H9 (cell line): ENCODE results near the gene PGK1. TPM values are rescaled to one million over a fixed set of nuclear protein-coding genes. Genes with fewer than 3 reads are reported as not detected.

Experiments used
- DNase-seq: peaks from one replicate; pipeline ENCODE4 v3.0.0-alpha.2; 2017
- H2AFZ ChIP-seq: one replicate; pipeline ENCODE4 v1.6.1; 2013; ENCODE audit warnings: mild to moderate bottlenecking, low read length, control low read depth, moderate library complexity
- H2AK5ac ChIP-seq: 2 replicates; pipeline ENCODE4 v1.6.1; 2013; ENCODE audit warnings: low read length, control low read depth, mixed read lengths; ENCODE audit not compliant: insufficient read length
- H2BK120ac ChIP-seq: one replicate; pipeline ENCODE4 v1.6.1; 2013; ENCODE audit warnings: low read depth, mild to moderate bottlenecking, low read length, control low read depth, inconsistent platforms; ENCODE audit not compliant: poor library complexity, severe bottlenecking
- H2BK12ac ChIP-seq: 2 replicates; pipeline ENCODE4 v1.6.1; 2013; ENCODE audit warnings: low read length, control low read depth, mixed read lengths, low read depth; ENCODE audit not compliant: insufficient read length
- H2BK15ac ChIP-seq: 2 replicates; pipeline ENCODE4 v1.6.1; 2013; ENCODE audit warnings: low read depth, low read length, control low read depth
- H2BK20ac ChIP-seq: one replicate; pipeline ENCODE4 v1.6.1; 2013; ENCODE audit warnings: low read depth, mild to moderate bottlenecking, low read length, control low read depth, inconsistent platforms; ENCODE audit not compliant: poor library complexity, severe bottlenecking
- H2BK5ac ChIP-seq: 2 replicates; pipeline ENCODE4 v1.6.1; 2013; ENCODE audit warnings: low read length, control low read depth, mixed read lengths; ENCODE audit not compliant: insufficient read length
- H3K14ac ChIP-seq: 2 replicates; pipeline ENCODE4 v1.6.1; 2013; ENCODE audit warnings: low read length, control low read depth; ENCODE audit not compliant: insufficient read depth
- H3K18ac ChIP-seq: 2 replicates; pipeline ENCODE4 v1.6.1; 2013; ENCODE audit warnings: low read depth, mild to moderate bottlenecking, mixed read lengths, low read length, control low read depth; ENCODE audit not compliant: insufficient read length
- H3K23ac ChIP-seq: 2 replicates; pipeline ENCODE4 v1.6.1; 2013; ENCODE audit warnings: low read length, control low read depth, mixed read lengths, low read depth; ENCODE audit not compliant: insufficient read length
- H3K23me2 ChIP-seq: 2 replicates; pipeline ENCODE4 v1.6.1; 2013; ENCODE audit warnings: low read depth, mild to moderate bottlenecking, mixed read lengths, low read length, control low read depth; ENCODE audit not compliant: insufficient read length, poor library complexity, severe bottlenecking
- H3K27ac ChIP-seq: 2 replicates; pipeline ENCODE4 v1.5.1; 2013; ENCODE audit warnings: low read length, control low read depth, mixed read lengths, low read depth; ENCODE audit not compliant: insufficient read length
- H3K27me3 ChIP-seq: 2 replicates; pipeline ENCODE4 v1.6.1; 2013; ENCODE audit warnings: low read length, control low read depth, inconsistent platforms; ENCODE audit not compliant: insufficient read depth
- H3K4ac ChIP-seq: 2 replicates; pipeline ENCODE4 v1.6.1; 2013; ENCODE audit warnings: low read depth, mild to moderate bottlenecking, control low read depth, inconsistent platforms, low read length, moderate library complexity
- H3K4me1 ChIP-seq: 2 replicates; pipeline ENCODE4 v1.6.1; 2013; ENCODE audit warnings: low read length, control low read depth, inconsistent platforms; ENCODE audit not compliant: insufficient read depth
- H3K4me2 ChIP-seq: 2 replicates; pipeline ENCODE4 v1.6.1; 2013; ENCODE audit warnings: low read length, control low read depth, mixed read lengths; ENCODE audit not compliant: insufficient read length, insufficient read depth
- H3K56ac ChIP-seq: 2 replicates; pipeline ENCODE4 v1.6.1; 2013; ENCODE audit warnings: low read depth, mild to moderate bottlenecking, mixed read lengths, low read length, control low read depth; ENCODE audit not compliant: insufficient read length
- H3K79me1 ChIP-seq: 2 replicates; pipeline ENCODE4 v1.6.1; 2013; ENCODE audit warnings: low read depth, mild to moderate bottlenecking, moderate library complexity, low read length, control low read depth, inconsistent platforms; ENCODE audit not compliant: insufficient read depth, poor library complexity, severe bottlenecking
- H3K79me2 ChIP-seq: 2 replicates; pipeline ENCODE4 v1.6.1; 2013; ENCODE audit warnings: low read length, control low read depth, inconsistent platforms; ENCODE audit not compliant: insufficient read depth
- H3K9ac ChIP-seq: 2 replicates; pipeline ENCODE4 v1.6.1; 2013; ENCODE audit warnings: low read length, control low read depth, mixed read lengths; ENCODE audit not compliant: insufficient read length; ENCODE audit errors: extremely low read depth
- H3K9me3 ChIP-seq: one replicate; pipeline ENCODE4 v1.6.1; 2013; ENCODE audit warnings: low read depth, low read length, inconsistent platforms; ENCODE audit not compliant: control insufficient read depth
- H3T11ph ChIP-seq: one replicate; pipeline ENCODE4 v1.6.1; 2013; ENCODE audit warnings: mild to moderate bottlenecking, low read length, control low read depth, inconsistent platforms
- H4K20me1 ChIP-seq: one replicate; pipeline ENCODE4 v1.6.1; 2013; ENCODE audit not compliant: control insufficient read depth, insufficient read length, insufficient read depth
- H4K5ac ChIP-seq: 2 replicates; pipeline ENCODE4 v1.6.1; 2013; ENCODE audit warnings: low read depth, mild to moderate bottlenecking, mixed read lengths, low read length, control low read depth; ENCODE audit not compliant: insufficient read length
- H4K8ac ChIP-seq: replicated peaks from 2 replicates; pipeline ENCODE4 v1.6.1; 2013; ENCODE audit warnings: low read length, control low read depth, mixed read lengths, low read depth; ENCODE audit not compliant: insufficient read length
- H4K91ac ChIP-seq: 2 replicates; pipeline ENCODE4 v1.6.1; 2013; ENCODE audit warnings: low read depth, mild to moderate bottlenecking, moderate library complexity, mixed read lengths, low read length, control low read depth; ENCODE audit not compliant: insufficient read length
- H3K27ac Mint-ChIP-seq, 3 experiments: 2 replicates in 2 of 3; 3 replicates in 1 of 3; pipeline ENCODE4 v1.8.0; 2020 to 2021; ENCODE audit warnings: mixed read lengths in 3 of 3, mild to moderate bottlenecking in 1 of 3, moderate library complexity in 1 of 3
- H3K27me3 Mint-ChIP-seq: 2 replicates; pipeline ENCODE4 v1.8.0; 2021; ENCODE audit warnings: low read depth, mild to moderate bottlenecking, moderate library complexity, mixed read lengths
- H3K36me3 Mint-ChIP-seq, 3 experiments: 2 replicates in 2 of 3; 3 replicates in 1 of 3; pipeline ENCODE4 v1.8.0; 2020 to 2021; ENCODE audit warnings: low read depth in 3 of 3, mixed read lengths in 3 of 3; ENCODE audit not compliant: insufficient read depth in 1 of 3
- H3K4me1 Mint-ChIP-seq, 2 experiments: 2 replicates each; pipeline ENCODE4 v1.8.0; 2020; ENCODE audit warnings: mixed read lengths in 2 of 2
- H3K4me3 Mint-ChIP-seq, 2 experiments: 2 replicates in 1 of 2; 3 replicates in 1 of 2; pipeline ENCODE4 v1.8.0; 2020 to 2021; ENCODE audit warnings: mild to moderate bottlenecking in 2 of 2, mixed read lengths in 2 of 2, moderate library complexity in 1 of 2
- H3K9me3 Mint-ChIP-seq, 2 experiments: 2 replicates in 1 of 2; 3 replicates in 1 of 2; pipeline ENCODE4 v1.8.0; 2020; ENCODE audit warnings: mild to moderate bottlenecking in 2 of 2, mixed read lengths in 2 of 2, moderate library complexity in 1 of 2
- CTCF ChIP-seq: fragments of 200-600 bp; sonication (generic); conservative IDR thresholded peaks from 3 replicates; pipeline ENCODE4 v1.8.0; 2021; ENCODE audit warnings: antibody characterized with exemption, mild to moderate bottlenecking
- WGBS: extraction: QIAGEN DNeasy Blood & Tissue Kit; methylation state at CpG from one replicate; pipeline ENCODE4 v1.1.7; 2013; ENCODE audit warnings: missing lambda C conversion rate, low lambda C conversion rate, mixed read lengths; ENCODE audit not compliant: insufficient read length; ENCODE audit errors: extremely low coverage; 5-methylcytosine and 5-hydroxymethylcytosine counted together
- total RNA-seq: library from RNA; stranded (reverse); gene quantifications from 2 replicates; pipeline ENCODE4 v1.2.1, GENCODE V29; 2021

Gene PGK1
- total RNA-seq, 1 experiment from 2014 or later: 581 TPM

- no peaks in the 10 kb centered on the region for H3K23me2 ChIP-seq
- H3K4me1 ChIP-seq: no peaks in the 10 kb centered on the region
- H2BK20ac ChIP-seq: no peak overlapping the region
- H4K20me1 ChIP-seq: no peaks in the 10 kb centered on the region
- no peak overlapping the region for H3K23ac ChIP-seq
- no peak overlapping the region for H4K5ac ChIP-seq
- Mint-ChIP-seq H3K4me3 (no peak overlapping the region), H3K4me1 (no peaks in the 10 kb centered on the region), H3K9me3 (peaks cover 37 to 46% of the 10 kb centered on the region in 2 experiments), H3K27me3 (no peaks in the 10 kb centered on the region), H3K27ac (peak overlapping the region in 1 of 3 experiments; percentile 20; a peak in 1 of 7 replicates), H3K36me3 (peaks cover 14 to 44% (median 43%) of the 10 kb centered on the region in 3 experiments; a peak in 6 of 7 replicates)
- H3K4ac ChIP-seq: no peak overlapping the region
- no peaks in the 10 kb centered on the region for H3K79me1 ChIP-seq
- H2BK15ac ChIP-seq: no peak overlapping the region
- no peak for TF ChIP-seq CTCF
- H4K91ac ChIP-seq: no peak overlapping the region
- no peak overlapping the region for H2AK5ac ChIP-seq
- no peak overlapping the region for H4K8ac ChIP-seq
- no peak overlapping the region for H2BK12ac ChIP-seq
- H3T11ph ChIP-seq: no peak overlapping the region
- H2AFZ ChIP-seq: no peak overlapping the region
- H3K4me2 ChIP-seq: no peak overlapping the region
- H3K9me3 ChIP-seq: peaks cover 4% of the 10 kb centered on the region
- no peak overlapping the region for H3K9ac ChIP-seq
- no peaks in the 10 kb centered on the region for H3K79me2 ChIP-seq
- WGBS: no CpG with 5 or more reads among the region's 1 CpG
- no peak for DNase-seq
- H2BK5ac ChIP-seq: no peak overlapping the region
- no peak overlapping the region for H3K18ac ChIP-seq
- H2BK120ac ChIP-seq: no peak overlapping the region
- no peak overlapping the region for H3K56ac ChIP-seq
- H3K14ac ChIP-seq: no peak overlapping the region
- H3K27ac ChIP-seq: no peak overlapping the region
- H3K27me3 ChIP-seq: no peaks in the 10 kb centered on the region
Measured at GRCh38 chrX:78130396-78130795, 26.3 kb downstream of the PGK1 start.
